WERI-Rb-1 (cell line): ENCODE results near the gene TM9SF4.

Source experiments
- DNase-seq: peaks from one replicate; pipeline ENCODE4 v3.0.0-alpha.2; 2020
- H3K27ac ChIP-seq: fragments of 250-450 bp; sonication (Bioruptor Pico); 2 replicates; pipeline ENCODE4 v1.5.1; 2020; ENCODE audit warnings: mild to moderate bottlenecking, moderate library complexity
- H3K27me3 ChIP-seq: fragments of 250-450 bp; sonication (Bioruptor Pico); 2 replicates; pipeline ENCODE4 v1.5.1; 2021; ENCODE audit warnings: mild to moderate bottlenecking, low read depth, moderate library complexity; ENCODE audit not compliant: insufficient read depth, severe bottlenecking
- H3K36me3 ChIP-seq: fragments of 250-450 bp; sonication (Bioruptor Pico); 2 replicates; pipeline ENCODE4 v1.5.1; 2020; ENCODE audit warnings: mild to moderate bottlenecking, moderate library complexity
- H3K4me3 ChIP-seq: 2 replicates; pipeline ENCODE4 v1.5.1; 2011; ENCODE audit warnings: low read depth, mild to moderate bottlenecking, control low read depth, low read length
- H3K9me3 ChIP-seq: fragments of 250-450 bp; sonication (Bioruptor Pico); 2 replicates; pipeline ENCODE4 v1.5.1; 2021; ENCODE audit warnings: mild to moderate bottlenecking, moderate library complexity; ENCODE audit not compliant: severe bottlenecking
- CTCF ChIP-seq: IDR thresholded peaks from 2 replicates; pipeline ENCODE4 v1.5.1; 2011; ENCODE audit warnings: low read depth, mild to moderate bottlenecking, control low read depth, inconsistent platforms, low read length

The TM9SF4 gene

GRCh38 chr20:32206760-32207625 lies 97.5 kb downstream of the TM9SF4 start:
- no peak for DNase-seq
- Histone ChIP-seq H3K9me3 (no peaks in the 10 kb centered on the region), H3K36me3 (peaks cover 48% of the 10 kb centered on the region), H3K27me3 (no peaks in the 10 kb centered on the region), H3K4me3 (peak overlapping the region; percentile 95), H3K27ac (peak overlapping the region; percentile 94)
- TF ChIP-seq CTCF, result no peak

- no peaks in the 10 kb centered on the region for H3K9me3 ChIP-seq
- H3K36me3 ChIP-seq, result peaks cover 43% of the 10 kb centered on the region
- no peaks in the 10 kb centered on the region for H3K27me3 ChIP-seq
- TF ChIP-seq CTCF, result peak; percentile 36; the same call in 1 of the 2 replicates
- peak within 1 kb of the TSS; percentile 94 for H3K27ac ChIP-seq
- peak within 1 kb of the TSS; percentile 95 for H3K4me3 ChIP-seq
- peak; percentile 85 for DNase-seq
These were observed 98.3 kb downstream of the TM9SF4 start, which contains the start of the genes PLAGL2 and POFUT1 for GRCh38 chr20:32207626-32208498. Gene PLAGL2, minus strand, starts transcription at chr20:32207743. Its CDS starts 5,565 bp downstream, at chr20:32202178. Gene POFUT1, plus strand, starts transcription at chr20:32207880. Its CDS starts 62 bp downstream, at chr20:32207942.

GRCh38 chr20:32208499-32209154 lies 99.1 kb downstream of the TM9SF4 start:
- Histone ChIP-seq H3K27me3 (no peaks in the 10 kb centered on the region), H3K36me3 (peaks cover 37% of the 10 kb centered on the region), H3K4me3 (peak overlapping the region; percentile 94), H3K9me3 (no peaks in the 10 kb centered on the region), H3K27ac (no peak overlapping the region)
- no peak for DNase-seq
- no peak for TF ChIP-seq CTCF

- Histone ChIP-seq H3K4me3 (no peak overlapping the region), H3K27me3 (no peaks in the 10 kb centered on the region), H3K36me3 (peaks cover 24% of the 10 kb centered on the region), H3K27ac (no peak overlapping the region), H3K9me3 (no peaks in the 10 kb centered on the region)
- no peak for TF ChIP-seq CTCF
- DNase-seq, result no peak
These were observed 100.5 kb downstream of the TM9SF4 start for GRCh38 chr20:32209850-32210605.

GRCh38 chr20:32213870-32214269 lies 104.4 kb downstream of the TM9SF4 start:
- no peak overlapping the region for H3K27ac ChIP-seq
- H3K36me3 ChIP-seq, result peaks cover 48% of the 10 kb centered on the region
- no peaks in the 10 kb centered on the region for H3K27me3 ChIP-seq
- no peak overlapping the region for H3K4me3 ChIP-seq
- H3K9me3 ChIP-seq, result no peaks in the 10 kb centered on the region
- no peak for DNase-seq
- TF ChIP-seq CTCF, result no peak
